ENCODE results near the gene LRRC14B.
"Not testable (repeated sequence)": the region's sequence is repeated elsewhere in the genome, so short reads cannot be mapped to it uniquely, and the experiment has no call there.

LRRC14B gene

GRCh38 chr5:163338-163620, 28.0 kb upstream of the LRRC14B start:
- Histone ChIP-seq H2BK120ac (ENCODE audit: insufficient read depth, low read length, poor library complexity) (no peak overlapping the region), H3K4me3 (ENCODE audit: low read depth, low read length) (no peak overlapping the region), H4K12ac (ENCODE audit: low read depth, low read length) (no peak overlapping the region), H3K9ac (ENCODE audit: low read length) (no peak overlapping the region), H3K4ac (ENCODE audit: low read depth, low read length) (no peak overlapping the region), H3K9me3 (ENCODE audit: insufficient read depth, low read depth, low read length) (no peaks in the 10 kb centered on the region), H3K27ac (ENCODE audit: low read depth, low read length) (no peak overlapping the region), H3K14ac (ENCODE audit: low read length) (no peak overlapping the region), H3K23ac (ENCODE audit: low read length) (no peak overlapping the region), H4K8ac (ENCODE audit: low read depth, low read length) (no peak overlapping the region), H3K4me2 (ENCODE audit: low read length) (no peak overlapping the region), H3K18ac (ENCODE audit: low read length) (no peak overlapping the region), H3K4me1 (ENCODE audit: control insufficient read depth in 1 of 2, insufficient read depth in 2 of 2, low read length in 2 of 2) (no peaks in the 10 kb centered on the region), H2BK12ac (ENCODE audit: low read length) (no peak overlapping the region), H2BK5ac (ENCODE audit: low read depth, low read length, poor library complexity) (no peak overlapping the region), H3K27me3 (ENCODE audit: insufficient read depth, low read length) (no peaks in the 10 kb centered on the region), H3K79me1 (ENCODE audit: low read length) (no peaks in the 10 kb centered on the region), H3K79me2 (ENCODE audit: control insufficient read depth, insufficient read depth, low read length, poor library complexity) (no peaks in the 10 kb centered on the region), H2AFZ (ENCODE audit: insufficient read depth, low read length, poor library complexity) (no peak overlapping the region), H3K36me3 (ENCODE audit: control insufficient read depth in 1 of 2, insufficient read depth in 2 of 2, low read length in 2 of 2) (peaks cover 52 to 59% of the 10 kb centered on the region in 2 experiments), H2AK5ac (ENCODE audit: low read length) (no peak overlapping the region), H4K91ac (ENCODE audit: low read depth, low read length) (no peak overlapping the region)
- WGBS (ENCODE audit: extremely low coverage, insufficient coverage, insufficient read length): no CpG with 5 or more reads among the region's 7 CpGs
- no peak for DNase-seq

GRCh38 chr5:163841-164240, 27.5 kb upstream of the LRRC14B start:
- WGBS (ENCODE audit: extremely low coverage, insufficient coverage, insufficient read length): no CpG with 5 or more reads among the region's 13 CpGs

GRCh38 chr5:164244-164643, 27.1 kb upstream of the LRRC14B start:
- Histone ChIP-seq H3K18ac (ENCODE audit: low read length) (no peak overlapping the region), H3K4ac (ENCODE audit: low read depth, low read length) (no peak overlapping the region), H3K4me1 (ENCODE audit: control insufficient read depth in 1 of 2, insufficient read depth in 2 of 2, low read length in 2 of 2) (no peaks in the 10 kb centered on the region), H3K36me3 (ENCODE audit: control insufficient read depth in 1 of 2, insufficient read depth in 2 of 2, low read length in 2 of 2) (peaks cover 51 to 54% of the 10 kb centered on the region in 2 experiments), H3K23ac (ENCODE audit: low read length) (no peak overlapping the region), H3K79me2 (ENCODE audit: control insufficient read depth, insufficient read depth, low read length, poor library complexity) (no peaks in the 10 kb centered on the region), H2AFZ (ENCODE audit: insufficient read depth, low read length, poor library complexity) (no peak overlapping the region), H3K4me2 (ENCODE audit: low read length) (no peak overlapping the region), H3K27ac (ENCODE audit: low read depth, low read length) (no peak overlapping the region), H4K91ac (ENCODE audit: low read depth, low read length) (no peak overlapping the region), H2BK5ac (ENCODE audit: low read depth, low read length, poor library complexity) (no peak overlapping the region), H4K12ac (ENCODE audit: low read depth, low read length) (no peak overlapping the region), H3K79me1 (ENCODE audit: low read length) (no peaks in the 10 kb centered on the region), H3K4me3 (ENCODE audit: low read depth, low read length) (no peak overlapping the region), H2AK5ac (ENCODE audit: low read length) (no peak overlapping the region), H3K9ac (ENCODE audit: low read length) (no peak overlapping the region), H4K8ac (ENCODE audit: low read depth, low read length) (no peak overlapping the region), H2BK120ac (ENCODE audit: insufficient read depth, low read length, poor library complexity) (no peak overlapping the region), H3K27me3 (ENCODE audit: insufficient read depth, low read length) (no peaks in the 10 kb centered on the region), H2BK12ac (ENCODE audit: low read length) (no peak overlapping the region), H3K9me3 (ENCODE audit: insufficient read depth, low read depth, low read length) (no peaks in the 10 kb centered on the region), H3K14ac (ENCODE audit: low read length) (no peak overlapping the region)
- DNase-seq: no peak
- WGBS (ENCODE audit: extremely low coverage, insufficient coverage, insufficient read length): no CpG with 5 or more reads among the region's 14 CpGs

More at GRCh38 chr5:163841-164240, 27.5 kb upstream of the LRRC14B start:
- H3K23ac ChIP-seq (ENCODE audit: low read length): no peak overlapping the region
- no peak overlapping the region for H3K4me3 ChIP-seq (ENCODE audit: low read depth, low read length)
- no peaks in the 10 kb centered on the region for H3K9me3 ChIP-seq (ENCODE audit: insufficient read depth, low read depth, low read length)
- H3K79me2 ChIP-seq (ENCODE audit: control insufficient read depth, insufficient read depth, low read length, poor library complexity): no peaks in the 10 kb centered on the region
- no peak for DNase-seq
- no peak overlapping the region for H2BK5ac ChIP-seq (ENCODE audit: low read depth, low read length, poor library complexity)
- H3K4ac ChIP-seq (ENCODE audit: low read depth, low read length): no peak overlapping the region
- no peak overlapping the region for H3K27ac ChIP-seq (ENCODE audit: low read depth, low read length)
- H4K8ac ChIP-seq (ENCODE audit: low read depth, low read length): no peak overlapping the region
- H3K27me3 ChIP-seq (ENCODE audit: insufficient read depth, low read length): no peaks in the 10 kb centered on the region
- H2BK120ac ChIP-seq (ENCODE audit: insufficient read depth, low read length, poor library complexity): no peak overlapping the region
- no peak overlapping the region for H2BK12ac ChIP-seq (ENCODE audit: low read length)
- H2AK5ac ChIP-seq (ENCODE audit: low read length): no peak overlapping the region
- no peak overlapping the region for H3K4me2 ChIP-seq (ENCODE audit: low read length)
- H3K36me3 ChIP-seq (ENCODE audit: control insufficient read depth in 1 of 2, insufficient read depth in 2 of 2, low read length in 2 of 2): peaks cover 49 to 55% of the 10 kb centered on the region in 2 experiments
- no peaks in the 10 kb centered on the region for H3K79me1 ChIP-seq (ENCODE audit: low read length)
- no peak overlapping the region for H3K18ac ChIP-seq (ENCODE audit: low read length)
- H4K12ac ChIP-seq (ENCODE audit: low read depth, low read length): no peak overlapping the region
- no peaks in the 10 kb centered on the region for H3K4me1 ChIP-seq (ENCODE audit: control insufficient read depth in 1 of 2, insufficient read depth in 2 of 2, low read length in 2 of 2)
- H3K14ac ChIP-seq (ENCODE audit: low read length): no peak overlapping the region
- H2AFZ ChIP-seq (ENCODE audit: insufficient read depth, low read length, poor library complexity): no peak overlapping the region
- H4K91ac ChIP-seq (ENCODE audit: low read depth, low read length): no peak overlapping the region
- H3K9ac ChIP-seq (ENCODE audit: low read length): no peak overlapping the region

- H3K9me3 ChIP-seq (ENCODE audit: insufficient read depth, low read depth, low read length); H3K79me2 ChIP-seq (ENCODE audit: control insufficient read depth, insufficient read depth, low read length, poor library complexity); H3K27me3 ChIP-seq (ENCODE audit: insufficient read depth, low read length); H3K27ac ChIP-seq (ENCODE audit: low read depth, low read length); H4K91ac ChIP-seq (ENCODE audit: low read depth, low read length); H3K14ac ChIP-seq (ENCODE audit: low read length); H3K4me2 ChIP-seq (ENCODE audit: low read length); H2BK5ac ChIP-seq (ENCODE audit: low read depth, low read length, poor library complexity); H3K9ac ChIP-seq (ENCODE audit: low read length); H3K4ac ChIP-seq (ENCODE audit: low read depth, low read length); DNase-seq; H2BK120ac ChIP-seq (ENCODE audit: insufficient read depth, low read length, poor library complexity); H2AK5ac ChIP-seq (ENCODE audit: low read length); H3K79me1 ChIP-seq (ENCODE audit: low read length); H3K23ac ChIP-seq (ENCODE audit: low read length); H4K8ac ChIP-seq (ENCODE audit: low read depth, low read length); H3K4me3 ChIP-seq (ENCODE audit: low read depth, low read length); H3K4me1 ChIP-seq (ENCODE audit: control insufficient read depth in 1 of 2, insufficient read depth in 2 of 2, low read length in 2 of 2); H2BK12ac ChIP-seq (ENCODE audit: low read length); H2AFZ ChIP-seq (ENCODE audit: insufficient read depth, low read length, poor library complexity); H4K12ac ChIP-seq (ENCODE audit: low read depth, low read length); H3K18ac ChIP-seq (ENCODE audit: low read length): not testable (repeated sequence)
- H3K36me3 ChIP-seq (ENCODE audit: control insufficient read depth in 1 of 2, insufficient read depth in 2 of 2, low read length in 2 of 2): peaks cover 52 to 55% of the 10 kb centered on the region in 2 experiments
- no CpG with 5 or more reads among the region's 25 CpGs for WGBS (ENCODE audit: extremely low coverage, insufficient coverage, insufficient read length)
Measured at GRCh38 chr5:164783-165182, 26.5 kb upstream of the LRRC14B start.

Data from trophoblast cell (in vitro differentiated cells and primary cell).